Embryonic facial prominence (tissue), 1 donor: ENCODE measurements around the gene BAHD1.
A peak's percentile ranks its signal among the peaks of the same experiment; 100 is the strongest.

Source experiments
- DNase-seq: peaks from one replicate; pipeline ENCODE4 v3.0.0-alpha.2; 2016; ENCODE audit errors: extremely low spot score

BAHD1 gene

GRCh38 chr15:40440743-40441564 lies at the start of gene BAHD1:
Gene BAHD1, plus strand, starts transcription at chr15:40440953. Its CDS starts 17,512 bp downstream, at chr15:40458465.
- DNase-seq: peak; percentile 84

- DNase-seq: no peak
Measured at GRCh38 chr15:40392986-40393948, 47.5 kb upstream of the BAHD1 start.

GRCh38 chr15:40397688-40398412 lies 42.9 kb upstream of the BAHD1 start:
- DNase-seq: no peak

- DNase-seq: no peak
Measured at GRCh38 chr15:40398413-40398873, 42.3 kb upstream of the BAHD1 start.

GRCh38 chr15:40399370-40399769 lies 41.4 kb upstream of the BAHD1 start:
- no peak for DNase-seq

- DNase-seq: peak; percentile 76
Measured at GRCh38 chr15:40405501-40406381, 35.0 kb upstream of the BAHD1 start, which contains the start of gene IVD. Gene IVD, plus strand, starts transcription at chr15:40405795. Its CDS starts 33 bp downstream, at chr15:40405828.

GRCh38 chr15:40407330-40407990 lies 33.3 kb upstream of the BAHD1 start:
- DNase-seq: no peak

- DNase-seq: no peak
Measured at GRCh38 chr15:40409366-40409765, 31.4 kb upstream of the BAHD1 start.

DNA sequence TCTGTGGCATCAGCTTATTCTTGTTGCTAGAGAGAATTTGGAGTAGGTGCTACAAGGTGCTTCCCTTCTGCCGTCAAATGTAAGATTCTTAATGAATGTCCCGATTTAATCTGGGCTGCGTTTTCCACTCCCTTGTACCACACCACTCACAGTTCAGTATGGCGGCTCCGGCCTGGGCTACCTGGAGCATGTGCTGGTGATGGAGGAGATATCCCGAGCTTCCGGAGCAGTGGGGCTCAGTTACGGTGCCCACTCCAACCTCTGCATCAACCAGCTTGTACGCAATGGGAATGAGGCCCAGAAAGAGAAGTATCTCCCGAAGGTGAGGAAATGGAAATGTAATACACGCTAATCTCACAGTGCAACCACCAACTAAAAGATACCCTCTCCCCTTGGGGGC lies 30.3 kb upstream of the BAHD1 start:
- no peak for DNase-seq

DNA sequence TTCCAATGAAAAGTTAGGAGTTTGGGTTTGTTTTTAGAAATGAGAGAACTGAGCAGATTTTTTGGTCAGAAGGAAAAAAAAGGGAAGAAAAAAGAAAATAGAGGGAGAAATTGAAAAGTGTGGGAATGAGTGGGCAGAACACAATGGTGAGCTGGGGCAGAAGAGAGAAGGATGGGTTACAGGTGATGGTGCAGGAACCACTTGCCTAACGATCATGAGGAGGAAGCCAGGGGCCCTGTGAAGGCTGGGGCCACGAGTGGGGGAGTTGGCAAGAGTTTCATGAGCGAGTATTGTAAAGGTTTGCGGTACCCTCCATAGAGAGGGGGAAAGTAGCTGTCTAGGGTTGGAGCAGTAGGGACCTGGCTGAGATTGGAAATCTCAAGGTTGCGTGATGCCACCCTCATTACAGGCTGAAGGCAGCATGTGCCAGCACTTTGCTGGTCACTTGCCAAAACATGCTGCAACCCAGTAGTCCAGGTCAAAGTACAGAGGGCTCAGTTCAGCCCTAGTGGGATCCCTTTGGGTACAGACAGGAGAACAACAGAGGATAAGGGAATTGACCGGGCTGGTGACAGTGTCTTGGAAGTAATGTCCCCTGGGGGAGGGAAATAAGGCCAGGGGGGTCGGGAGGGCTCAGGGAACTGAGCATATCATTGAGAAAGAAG lies 28.5 kb upstream of the BAHD1 start:
- no peak for DNase-seq

DNA sequence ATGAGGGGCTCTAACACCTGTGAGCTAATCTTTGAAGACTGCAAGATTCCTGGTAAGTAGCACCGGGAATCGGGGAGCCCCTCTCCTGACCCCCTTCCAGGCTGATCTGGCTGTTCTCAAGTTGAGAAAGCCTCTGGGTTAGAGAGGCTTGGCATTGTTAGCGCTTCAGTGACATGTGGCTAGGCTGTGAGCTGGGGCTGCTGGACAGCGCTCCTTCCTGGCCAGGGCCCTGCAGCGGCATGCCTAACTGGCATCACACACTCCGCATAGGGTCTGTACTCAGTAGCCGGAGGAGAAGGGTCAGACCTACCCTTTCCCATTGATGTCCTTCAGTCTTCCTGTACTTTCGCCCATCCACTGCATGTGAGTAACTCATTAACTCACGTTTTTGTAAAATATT lies 27.7 kb upstream of the BAHD1 start:
- DNase-seq: no peak

- no peak for DNase-seq
Measured at GRCh38 chr15:40414816-40415215, 25.9 kb upstream of the BAHD1 start.

DNA sequence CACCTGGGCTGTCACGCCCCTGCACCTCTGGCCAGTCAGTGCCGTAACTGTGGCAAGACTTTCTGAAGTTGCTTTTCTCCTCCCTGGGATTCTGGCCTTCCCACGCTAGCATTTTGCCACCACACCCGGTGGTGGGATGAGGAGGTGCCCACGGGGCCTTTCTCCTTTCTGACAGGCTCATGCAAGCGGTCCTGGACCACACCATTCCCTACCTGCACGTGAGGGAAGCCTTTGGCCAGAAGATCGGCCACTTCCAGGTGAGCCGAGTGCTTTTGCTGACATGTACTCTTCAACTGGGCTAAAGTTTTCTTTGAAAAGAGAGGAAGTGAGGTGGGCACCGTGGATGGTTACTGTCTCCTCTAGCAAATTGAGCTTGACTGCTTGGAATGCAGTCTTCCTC lies 25.5 kb upstream of the BAHD1 start:
- DNase-seq: no peak

DNA sequence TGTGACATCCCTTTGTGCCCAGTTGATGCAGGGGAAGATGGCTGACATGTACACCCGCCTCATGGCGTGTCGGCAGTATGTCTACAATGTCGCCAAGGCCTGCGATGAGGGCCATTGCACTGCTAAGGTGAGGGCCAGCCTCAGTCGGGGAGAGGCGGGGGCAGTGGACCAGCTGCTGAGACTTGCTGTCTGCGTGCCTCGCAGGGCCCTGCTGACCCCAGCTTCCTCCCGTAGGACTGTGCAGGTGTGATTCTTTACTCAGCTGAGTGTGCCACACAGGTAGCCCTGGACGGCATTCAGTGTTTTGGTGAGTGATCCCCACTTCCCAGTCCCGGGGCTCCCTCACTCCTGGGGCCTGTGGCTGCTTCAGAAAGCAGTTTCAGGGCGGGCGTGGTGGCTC lies 24.7 kb upstream of the BAHD1 start:
- DNase-seq: no peak

GRCh38 chr15:40418126-40418525 lies 22.6 kb upstream of the BAHD1 start:
- no peak for DNase-seq

- no peak for DNase-seq
Measured at GRCh38 chr15:40420071-40420713, 20.6 kb upstream of the BAHD1 start.

DNA sequence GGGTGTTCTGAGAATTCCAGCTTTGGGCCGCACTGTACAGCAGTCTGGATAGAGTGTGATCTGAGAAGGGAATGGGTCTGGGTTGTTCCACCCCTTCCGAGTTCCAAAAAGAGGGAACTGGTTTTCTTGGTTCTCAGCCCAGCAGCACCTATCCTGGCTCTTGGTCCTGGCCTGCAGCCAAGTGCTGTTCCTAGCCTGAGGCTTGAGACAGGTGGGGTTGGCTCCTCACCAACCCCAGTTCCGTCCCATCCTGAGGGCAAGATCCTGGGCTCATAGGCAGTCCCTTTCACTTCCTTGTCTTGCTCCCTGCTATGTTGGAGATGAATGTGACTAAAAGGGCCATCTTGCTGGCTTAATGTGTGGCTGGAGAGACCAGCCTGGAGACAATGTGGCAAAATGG lies 20.0 kb upstream of the BAHD1 start:
- DNase-seq: no peak

GRCh38 chr15:40421246-40422157 lies 19.3 kb upstream of the BAHD1 start:
- DNase-seq: no peak
